ENCODE results near the gene SETD2.

DNA sequence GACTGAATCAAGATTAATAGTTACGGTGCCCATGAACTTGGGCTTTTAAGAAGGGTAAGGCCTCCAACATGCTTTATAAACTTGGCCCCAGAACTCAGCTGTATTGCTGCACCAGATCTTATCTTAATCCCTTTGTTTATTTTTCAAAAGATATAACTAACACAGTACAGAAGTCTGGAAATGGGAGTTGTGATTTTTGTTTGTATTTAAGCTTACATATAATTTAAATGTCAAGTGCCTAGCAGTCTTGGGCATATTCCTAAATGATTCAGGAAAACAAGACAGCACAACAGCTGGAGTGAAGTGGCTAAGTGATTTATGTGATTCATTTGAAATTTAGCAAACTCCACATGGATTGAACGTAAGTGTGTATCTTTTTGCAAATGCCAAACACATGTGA is 128.3 kb downstream of the SETD2 start:
- TF ChIP-seq, protein P1, sequence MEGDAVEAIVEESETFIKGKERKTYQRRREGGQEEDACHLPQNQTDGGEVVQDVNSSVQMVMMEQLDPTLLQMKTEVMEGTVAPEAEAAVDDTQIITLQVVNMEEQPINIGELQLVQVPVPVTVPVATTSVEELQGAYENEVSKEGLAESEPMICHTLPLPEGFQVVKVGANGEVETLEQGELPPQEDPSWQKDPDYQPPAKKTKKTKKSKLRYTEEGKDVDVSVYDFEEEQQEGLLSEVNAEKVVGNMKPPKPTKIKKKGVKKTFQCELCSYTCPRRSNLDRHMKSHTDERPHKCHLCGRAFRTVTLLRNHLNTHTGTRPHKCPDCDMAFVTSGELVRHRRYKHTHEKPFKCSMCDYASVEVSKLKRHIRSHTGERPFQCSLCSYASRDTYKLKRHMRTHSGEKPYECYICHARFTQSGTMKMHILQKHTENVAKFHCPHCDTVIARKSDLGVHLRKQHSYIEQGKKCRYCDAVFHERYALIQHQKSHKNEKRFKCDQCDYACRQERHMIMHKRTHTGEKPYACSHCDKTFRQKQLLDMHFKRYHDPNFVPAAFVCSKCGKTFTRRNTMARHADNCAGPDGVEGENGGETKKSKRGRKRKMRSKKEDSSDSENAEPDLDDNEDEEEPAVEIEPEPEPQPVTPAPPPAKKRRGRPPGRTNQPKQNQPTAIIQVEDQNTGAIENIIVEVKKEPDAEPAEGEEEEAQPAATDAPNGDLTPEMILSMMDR (IDR thresholded peaks at IDR 0.05): no peak
- TF ChIP-seq EP300 (IDR thresholded peaks at IDR 0.05) (no peak), POLR2AphosphoS5 (IDR thresholded peaks at IDR 0.05) (no peak)

Measured in stomach (tissue), 4 donors.